ENCODE results near the gene UBQLN4.

- peak; percentile 89 for TF ChIP-seq CTCF (IDR thresholded peaks at IDR 0.05; ENCODE audit: insufficient read depth, low read length, poor library complexity, severe bottlenecking)
- no peak for TF ChIP-seq EZH2phosphoT487 (conservative IDR thresholded peaks at IDR 0.05; ENCODE audit: low read length)
Measured at GRCh38 chr1:155989242-155990004, 64.2 kb downstream of the UBQLN4 start.
